ENCODE data around the gene AK5.

- TF ChIP-seq CTCF (IDR thresholded peaks at IDR 0.05) (no peak), POLR2A (IDR thresholded peaks at IDR 0.05) (no peak)
Measured at GRCh38 chr1:77484926-77485325, 203.1 kb downstream of the AK5 start.
